Spleen (tissue), 11 donors: ENCODE data around the gene HERC3. TPM values are rescaled to one million over a fixed set of nuclear protein-coding genes. Genes with fewer than 3 reads are reported as not detected.

Source experiments
- DNase-seq: peaks from one replicate; pipeline ENCODE4 v3.0.0-alpha.2; 2020
- H3K27ac ChIP-seq, 8 donors: fragments of 200-600 bp; sonication (generic) in 7 of 8; 1 replicate in 4 of 8; 2 replicates in 4 of 8; pipeline versions ENCODE4 v1.5.0 to v1.8.0; 2016 to 2021; ENCODE audit warnings: inconsistent platforms in 4 of 8, mild to moderate bottlenecking in 4 of 8, moderate library complexity in 1 of 8
- H3K27me3 ChIP-seq, 7 donors: fragments of 200-600 bp; sonication (generic) in 6 of 7; replicated peaks in 1 of 7; 1 replicate in 4 of 7; 2 replicates in 3 of 7; pipeline versions ENCODE4 v1.5.0 to v1.8.0; 2016 to 2021; ENCODE audit warnings: inconsistent platforms in 3 of 7, mild to moderate bottlenecking in 1 of 7
- H3K36me3 ChIP-seq, 6 donors: fragments of 200-600 bp; sonication (generic) in 5 of 6; 1 replicate in 4 of 6; 2 replicates in 2 of 6; pipeline versions ENCODE4 v1.5.0 to v1.8.0; 2016 to 2021; ENCODE audit warnings: inconsistent platforms in 2 of 6
- H3K4me1 ChIP-seq, 6 donors: fragments of 200-600 bp; sonication (generic) in 5 of 6; 1 replicate in 3 of 6; 2 replicates in 3 of 6; pipeline versions ENCODE4 v1.5.0 to v1.8.0; 2016 to 2021; ENCODE audit warnings: inconsistent platforms in 3 of 6
- H3K4me3 ChIP-seq, 8 donors: fragments of 200-600 bp; sonication (generic) in 7 of 8; 1 replicate in 4 of 8; 2 replicates in 4 of 8; pipeline versions ENCODE4 v1.5.0 to v1.8.0; 2016 to 2021; ENCODE audit warnings: inconsistent platforms in 4 of 8, mild to moderate bottlenecking in 4 of 8, moderate library complexity in 2 of 8
- H3K9me3 ChIP-seq, 8 donors: fragments of 200-600 bp; sonication (generic) in 7 of 8; 1 replicate in 4 of 8; 2 replicates in 4 of 8; pipeline versions ENCODE4 v1.5.0 to v1.8.0; 2016 to 2021; ENCODE audit warnings: inconsistent platforms in 4 of 8
- POLR2A ChIP-seq, 3 donors: fragments of 450-650 bp; IDR thresholded peaks; one replicate each; pipeline ENCODE4 v1.5.1; 2017; ENCODE audit warnings: antibody characterized with exemption in 3 of 3, mild to moderate bottlenecking in 1 of 3
- POLR2AphosphoS5 ChIP-seq, 3 donors: sonication (generic); formaldehyde crosslinking; IDR thresholded peaks; one replicate each; pipeline ENCODE4 v1.5.1; 2017; ENCODE audit warnings: antibody characterized with exemption in 3 of 3
- WGBS, 5 donors: extraction: QIAGEN DNeasy Blood & Tissue Kit in 3 of 5; methylation state at CpG; one replicate each; pipeline versions ENCODE4 v1.1.5 to v1.1.7; 2013 to 2018; 5-methylcytosine and 5-hydroxymethylcytosine counted together
- intact Hi-C: fragments of 100-400 bp; cut with DNase I; formaldehyde crosslinking; loops from one replicate; pipeline ENCODE4 v1.15.0; 2023; ENCODE audit warnings: low total_unique reads
- polyA plus RNA-seq, 3 donors: library from polyadenylated mRNA; stranded (reverse); fragments of 200-250 nt; gene quantifications; one replicate each; pipeline ENCODE4 v1.2.1, GENCODE V29; 2013
- total RNA-seq, 7 donors: library from RNA; depleted of rRNA in 3 of 7; stranded (reverse); fragments of >200 nt in 3 of 7; fragmentation: NEBNext Ultra II Directional in 4 of 7; extraction: Animal tissue kit (Norgen Biotek cat#: 25700) in 4 of 7; gene quantifications; one replicate each; pipeline versions ENCODE4 v1.1.0 to v1.2.1, GENCODE V29; 2016 to 2021
- TF ChIP-seq, protein P1 (sequence below), 11 experiments: fragments of 200-600 bp in 7 of 11; fragments of 450-650 bp in 4 of 11; sonication (generic) in 4 of 11; IDR thresholded peaks in 8 of 11; conservative IDR thresholded peaks in 3 of 11; 1 replicate in 7 of 11; 2 replicates in 4 of 11; pipeline versions ENCODE4 v1.4.0 to v1.8.0; 2016 to 2021; ENCODE audit warnings: antibody characterized with exemption in 11 of 11, inconsistent platforms in 4 of 11, mild to moderate bottlenecking in 1 of 11
- donor health status: healthy with polysubstance abuse.
- donor health status: DM: no; HTN: no; CAD: no; lungs with moderate emphysema.
- donor health status: DM: no; HTN: no; CAD: no.
- donor health status: Bipolar disorder and iron deficiency.
- donor health status: healthy.
- donor health status: DM: no; HTN: no; CAD: no.
- donor health status: DM: yes; HTN: yes; CAD: no.

The HERC3 gene
- total and polyA plus RNA-seq, 10 donors: 4.4 to 73.5 (median 62.2) TPM

DNA sequence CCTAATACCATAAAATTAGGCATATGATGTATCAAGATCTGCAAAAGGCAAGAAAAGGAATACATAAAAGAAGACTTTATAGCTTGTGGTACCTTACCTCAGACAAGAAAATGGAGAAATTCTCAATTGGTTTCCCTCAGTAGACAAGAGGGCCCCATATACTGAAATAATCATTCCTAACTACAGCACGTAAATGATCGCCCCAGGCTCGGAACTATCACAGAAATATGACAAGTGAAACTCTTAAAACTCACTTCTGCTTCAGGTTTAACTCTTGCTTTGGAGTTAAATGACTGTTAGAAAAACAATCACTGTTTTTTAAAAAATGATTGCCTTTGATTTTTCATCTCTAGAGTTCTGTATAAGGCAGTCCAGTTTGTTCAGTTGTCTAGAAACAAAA lies 144.0 kb downstream of the HERC3 start:
- no peak for TF ChIP-seq POLR2A (IDR thresholded peaks at IDR 0.05)
- TF ChIP-seq, protein P1, sequence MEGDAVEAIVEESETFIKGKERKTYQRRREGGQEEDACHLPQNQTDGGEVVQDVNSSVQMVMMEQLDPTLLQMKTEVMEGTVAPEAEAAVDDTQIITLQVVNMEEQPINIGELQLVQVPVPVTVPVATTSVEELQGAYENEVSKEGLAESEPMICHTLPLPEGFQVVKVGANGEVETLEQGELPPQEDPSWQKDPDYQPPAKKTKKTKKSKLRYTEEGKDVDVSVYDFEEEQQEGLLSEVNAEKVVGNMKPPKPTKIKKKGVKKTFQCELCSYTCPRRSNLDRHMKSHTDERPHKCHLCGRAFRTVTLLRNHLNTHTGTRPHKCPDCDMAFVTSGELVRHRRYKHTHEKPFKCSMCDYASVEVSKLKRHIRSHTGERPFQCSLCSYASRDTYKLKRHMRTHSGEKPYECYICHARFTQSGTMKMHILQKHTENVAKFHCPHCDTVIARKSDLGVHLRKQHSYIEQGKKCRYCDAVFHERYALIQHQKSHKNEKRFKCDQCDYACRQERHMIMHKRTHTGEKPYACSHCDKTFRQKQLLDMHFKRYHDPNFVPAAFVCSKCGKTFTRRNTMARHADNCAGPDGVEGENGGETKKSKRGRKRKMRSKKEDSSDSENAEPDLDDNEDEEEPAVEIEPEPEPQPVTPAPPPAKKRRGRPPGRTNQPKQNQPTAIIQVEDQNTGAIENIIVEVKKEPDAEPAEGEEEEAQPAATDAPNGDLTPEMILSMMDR (IDR thresholded peaks at IDR 0.05 in 8 of 11, conservative IDR thresholded peaks at IDR 0.05 in 3 of 11): no peak
- no peak for TF ChIP-seq POLR2AphosphoS5 (IDR thresholded peaks at IDR 0.05)
- intact Hi-C loops: no loop called here
- peaks cover 0 to 37% (median 0%) of the 10 kb centered on the region in 6 donors for H3K36me3 ChIP-seq
- H3K27ac ChIP-seq: no peak overlapping the region
- no peaks in the 10 kb centered on the region for H3K27me3 ChIP-seq
- peaks cover 0 to 16% (median 6%) of the 10 kb centered on the region in 6 donors for H3K4me1 ChIP-seq
- H3K4me3 ChIP-seq: no peak overlapping the region
- 76 to 89% (median 87%) methylated on average over 3 of the region's 3 CpGs for WGBS, 5 donors
- no peaks in the 10 kb centered on the region for H3K9me3 ChIP-seq
- no peak for DNase-seq

DNA sequence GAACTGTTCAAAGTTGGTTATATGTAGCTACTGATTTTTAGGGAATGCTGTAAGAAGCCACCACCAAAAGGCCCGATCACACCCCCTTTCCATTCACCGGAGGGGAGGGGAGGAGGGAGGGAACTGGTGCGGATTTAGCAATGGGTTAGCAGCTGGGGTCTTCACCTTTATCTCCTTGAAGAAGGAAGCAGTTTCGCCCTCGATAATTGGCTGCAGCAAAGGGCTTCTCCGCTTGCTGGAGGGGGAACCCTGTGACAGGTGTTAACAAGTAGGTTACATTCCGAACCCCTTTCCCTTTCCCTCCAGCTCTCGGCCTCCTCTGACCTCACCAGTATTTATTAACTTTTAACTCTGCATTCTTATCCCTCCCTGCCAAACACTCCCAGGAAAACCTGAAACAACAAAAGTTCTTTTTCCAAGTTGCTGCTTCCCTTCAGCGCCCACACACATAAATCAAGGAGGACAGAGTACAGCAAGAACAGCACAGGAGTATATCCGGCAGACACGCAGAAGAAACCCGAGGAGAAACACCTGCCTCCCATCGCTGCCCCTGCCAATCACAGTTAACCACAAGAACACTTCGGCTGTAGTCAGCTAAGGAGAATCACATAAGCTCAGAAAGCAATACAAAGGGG lies 145.1 kb downstream of the HERC3 start:
- peak in 1 of 3 donors; percentile 23 for TF ChIP-seq POLR2AphosphoS5 (IDR thresholded peaks at IDR 0.05)
- TF ChIP-seq, protein P1 (IDR thresholded peaks at IDR 0.05 in 8 of 11, conservative IDR thresholded peaks at IDR 0.05 in 3 of 11): no peak
- TF ChIP-seq POLR2A (IDR thresholded peaks at IDR 0.05): no peak
- peak overlapping the region in 1 of 8 donors; percentile 18 for H3K4me3 ChIP-seq
- 28 to 54% (median 31%) methylated on average over 14 of the region's 14 CpGs for WGBS, 5 donors
- H3K27ac ChIP-seq: no peak overlapping the region
- intact Hi-C loops: no loop called here
- peaks cover 0 to 16% (median 6%) of the 10 kb centered on the region in 6 donors for H3K4me1 ChIP-seq
- H3K9me3 ChIP-seq: no peaks in the 10 kb centered on the region
- H3K27me3 ChIP-seq: no peaks in the 10 kb centered on the region
- peaks cover 0 to 28% (median 0%) of the 10 kb centered on the region in 6 donors for H3K36me3 ChIP-seq
- DNase-seq: no peak

DNA sequence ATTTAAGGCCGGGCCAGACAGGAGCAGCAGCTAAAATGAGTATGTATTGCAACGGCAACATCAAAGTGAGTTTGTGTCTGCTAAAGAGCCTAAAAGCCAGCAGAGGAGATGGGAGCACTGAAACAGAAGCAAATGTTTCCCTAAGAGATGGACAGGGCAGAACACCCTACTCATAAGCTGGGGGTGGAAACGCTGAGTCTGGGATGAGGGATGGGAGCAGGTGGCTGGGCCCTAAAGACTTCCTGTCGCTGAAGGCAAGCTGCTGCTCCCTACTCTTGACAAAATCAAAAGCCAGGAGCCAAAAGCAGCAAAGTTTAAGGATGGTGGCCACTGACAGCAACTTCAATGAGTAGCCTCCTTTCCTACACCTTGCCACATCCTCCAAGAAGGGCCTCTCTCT lies 145.9 kb downstream of the HERC3 start:
- H3K4me3 ChIP-seq: no peak overlapping the region
- H3K27ac ChIP-seq: no peak overlapping the region
- no peaks in the 10 kb centered on the region for H3K27me3 ChIP-seq
- intact Hi-C loops: no loop called here
- DNase-seq: no peak
- no peaks in the 10 kb centered on the region for H3K9me3 ChIP-seq
- TF ChIP-seq POLR2AphosphoS5 (IDR thresholded peaks at IDR 0.05): peak in 1 of 3 donors; percentile 6
- TF ChIP-seq, protein P1 (IDR thresholded peaks at IDR 0.05 in 8 of 11, conservative IDR thresholded peaks at IDR 0.05 in 3 of 11): no peak
- peaks cover 0 to 16% (median 6%) of the 10 kb centered on the region in 6 donors for H3K4me1 ChIP-seq
- peaks cover 0 to 24% (median 0%) of the 10 kb centered on the region in 6 donors for H3K36me3 ChIP-seq
- 79 to 88% (median 80%) methylated on average over 4 of the region's 4 CpGs for WGBS, 5 donors

DNA sequence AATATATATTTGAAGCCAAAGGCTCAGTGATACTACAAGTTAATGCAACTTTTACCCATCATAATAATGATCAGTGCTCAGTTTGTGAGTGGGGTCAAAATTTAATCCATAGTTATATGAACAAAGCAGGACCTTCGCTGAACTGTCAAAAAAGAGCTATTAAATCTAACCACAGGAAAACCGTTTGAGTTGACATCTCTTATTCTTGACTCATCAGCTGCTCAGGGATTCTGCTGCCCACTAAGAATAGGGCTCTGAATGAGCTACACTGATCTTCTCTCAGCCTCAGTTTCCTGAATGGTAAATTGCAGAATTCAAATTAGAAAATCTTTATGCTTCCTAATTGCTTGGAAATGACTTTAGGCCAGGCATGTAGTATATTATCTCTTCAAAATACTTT lies 150.3 kb downstream of the HERC3 start:
- H3K27me3 ChIP-seq: no peaks in the 10 kb centered on the region
- H3K36me3 ChIP-seq: peaks cover 0 to 50% (median 2%) of the 10 kb centered on the region in 6 donors
- no peaks in the 10 kb centered on the region for H3K9me3 ChIP-seq
- H3K4me3 ChIP-seq: no peak overlapping the region
- no peak for DNase-seq
- no peak overlapping the region for H3K27ac ChIP-seq
- intact Hi-C loops: no loop called here
- H3K4me1 ChIP-seq: peaks cover 0 to 9% (median 5%) of the 10 kb centered on the region in 6 donors
- 47 to 61% (median 60%) methylated on average over 2 of the region's 2 CpGs for WGBS, 5 donors
- TF ChIP-seq POLR2A (IDR thresholded peaks at IDR 0.05) (no peak), POLR2AphosphoS5 (IDR thresholded peaks at IDR 0.05) (no peak)
- TF ChIP-seq, protein P1 (IDR thresholded peaks at IDR 0.05 in 8 of 11, conservative IDR thresholded peaks at IDR 0.05 in 3 of 11): no peak
